ENCODE data around the gene PTGIS. TPM values are rescaled to one million over a fixed set of nuclear protein-coding genes. Genes with fewer than 3 reads are reported as not detected.

The PTGIS gene
- total RNA-seq, 2 donors from 2014 or later, result 0.08 TPM; not detected in 1

DNA sequence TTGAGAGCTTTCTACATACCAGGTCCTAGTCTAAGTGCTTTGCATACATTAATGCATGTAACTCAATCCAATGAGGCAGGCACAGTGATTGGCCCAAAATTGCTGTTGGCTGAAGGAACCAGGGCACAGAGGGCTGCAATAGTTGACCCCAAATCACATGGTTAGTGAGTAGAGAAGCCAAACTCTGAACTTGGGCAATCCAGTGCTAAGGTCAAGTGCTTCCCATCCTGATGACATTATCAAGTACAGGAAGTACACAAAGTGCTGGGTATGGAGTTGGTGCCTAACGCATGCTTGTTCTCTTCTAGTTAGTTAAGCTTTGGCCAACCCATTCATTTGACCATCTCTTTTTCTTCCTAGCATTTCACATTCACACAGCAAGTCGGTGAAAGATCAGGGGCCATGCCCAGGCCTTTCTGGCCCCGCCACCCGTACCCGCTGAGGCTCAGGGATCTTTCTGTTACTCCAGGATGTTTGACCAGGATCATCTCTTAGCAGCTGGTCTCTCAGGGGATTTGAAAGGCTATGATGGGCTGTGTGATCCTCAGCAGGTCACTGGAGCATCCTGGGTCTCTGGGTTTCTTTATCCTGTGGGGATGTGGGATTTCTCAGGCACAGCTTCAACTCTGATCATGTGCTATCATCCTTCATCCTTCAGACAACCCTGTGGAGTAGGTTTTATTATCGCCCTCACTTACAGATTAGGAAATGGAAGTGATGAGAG is 92.5 kb downstream of the PTGIS start:
- H3K36me3 Mint-ChIP-seq, result no peaks in the 10 kb centered on the region
- no peak for DNase-seq (ENCODE audit: low spot score)
- no peak for ATAC-seq
- no peak overlapping the region for H3K4me3 Mint-ChIP-seq
- peaks cover 38 to 55% of the 10 kb centered on the region in 2 donors for H3K27me3 Mint-ChIP-seq
- no peaks in the 10 kb centered on the region for H3K4me1 Mint-ChIP-seq (ENCODE audit: low read depth in 2 of 2)
- no peak overlapping the region for H3K27ac Mint-ChIP-seq
- no peaks in the 10 kb centered on the region for H3K9me3 Mint-ChIP-seq

DNA sequence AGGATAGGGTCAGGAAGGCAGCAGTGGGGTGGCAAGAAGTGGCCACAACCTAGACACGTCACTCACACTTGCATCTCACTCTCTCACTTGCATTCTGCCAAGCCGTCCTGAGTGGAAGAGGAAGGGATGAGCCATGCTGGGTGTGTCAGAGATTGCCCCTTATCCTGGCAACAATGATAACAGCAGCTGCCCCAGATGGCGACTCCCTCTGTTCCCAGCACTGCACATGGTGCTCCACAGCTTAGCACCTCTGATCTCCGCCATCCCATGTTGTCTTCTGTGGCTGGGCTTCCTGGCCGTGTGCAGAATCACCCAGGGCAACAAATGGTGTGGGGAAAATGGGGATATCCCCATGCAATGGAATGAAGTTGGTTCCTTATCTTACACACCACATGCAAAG is 96.5 kb downstream of the PTGIS start:
- no peaks in the 10 kb centered on the region for H3K9me3 Mint-ChIP-seq
- H3K4me3 Mint-ChIP-seq, result no peak overlapping the region
- H3K4me1 Mint-ChIP-seq (ENCODE audit: low read depth in 2 of 2), result no peaks in the 10 kb centered on the region
- no peak for DNase-seq (ENCODE audit: low spot score)
- peak in 1 of 2 donors; percentile 4 for ATAC-seq
- no peaks in the 10 kb centered on the region for H3K36me3 Mint-ChIP-seq
- H3K27me3 Mint-ChIP-seq, result peaks cover 45 to 51% of the 10 kb centered on the region in 2 donors
- H3K27ac Mint-ChIP-seq, result no peak overlapping the region

- H3K27ac Mint-ChIP-seq, result no peak overlapping the region
- H3K9me3 Mint-ChIP-seq, result no peaks in the 10 kb centered on the region
- no peaks in the 10 kb centered on the region for H3K36me3 Mint-ChIP-seq
- H3K4me3 Mint-ChIP-seq, result no peak overlapping the region
- H3K4me1 Mint-ChIP-seq (ENCODE audit: low read depth in 2 of 2), result no peaks in the 10 kb centered on the region
- no peak for DNase-seq (ENCODE audit: low spot score)
- peaks cover 47 to 51% of the 10 kb centered on the region in 2 donors for H3K27me3 Mint-ChIP-seq
- ATAC-seq, result no peak
These were observed 97.0 kb downstream of the PTGIS start for GRCh38 chr20:49470922-49471321.

- Mint-ChIP-seq H3K27me3 (peaks cover 35 to 41% of the 10 kb centered on the region in 2 donors), H3K36me3 (no peaks in the 10 kb centered on the region), H3K9me3 (no peaks in the 10 kb centered on the region), H3K4me3 (no peak overlapping the region), H3K4me1 (ENCODE audit: low read depth in 2 of 2) (no peaks in the 10 kb centered on the region), H3K27ac (no peak overlapping the region)
- DNase-seq (ENCODE audit: low spot score), result no peak
- no peak for ATAC-seq
These were observed 98.9 kb downstream of the PTGIS start for GRCh38 chr20:49469060-49469459.

DNA sequence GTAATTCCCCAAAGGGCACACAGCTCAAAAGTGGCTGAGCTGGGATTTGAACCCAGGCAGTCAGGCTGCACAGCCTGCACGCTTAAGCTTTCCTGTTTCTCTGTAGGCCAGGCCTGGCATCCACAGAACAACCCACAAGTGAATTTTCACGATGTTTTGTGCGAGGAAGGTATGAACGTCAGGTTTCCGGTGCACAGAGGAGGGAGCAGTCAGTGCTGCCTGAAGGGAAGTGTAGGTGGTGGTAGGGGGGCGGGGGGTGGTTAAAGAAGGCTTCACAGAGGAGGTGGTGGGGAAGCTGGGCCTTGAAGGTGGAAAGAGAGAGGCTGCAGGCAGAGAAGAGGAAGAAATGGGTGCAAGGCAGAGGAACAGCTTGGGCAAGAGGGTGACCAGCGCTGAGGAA is 99.5 kb downstream of the PTGIS start:
- H3K4me3 Mint-ChIP-seq, result no peak overlapping the region
- ATAC-seq (no peak), DNase-seq (ENCODE audit: low spot score) (no peak)
- H3K27ac Mint-ChIP-seq, result no peak overlapping the region
- peaks cover 35 to 40% of the 10 kb centered on the region in 2 donors for H3K27me3 Mint-ChIP-seq
- H3K9me3 Mint-ChIP-seq, result no peaks in the 10 kb centered on the region
- H3K4me1 Mint-ChIP-seq (ENCODE audit: low read depth in 2 of 2), result no peaks in the 10 kb centered on the region
- no peaks in the 10 kb centered on the region for H3K36me3 Mint-ChIP-seq

GRCh38 chr20:49466114-49466912 is 101.6 kb downstream of the PTGIS start:
- Mint-ChIP-seq H3K36me3 (no peaks in the 10 kb centered on the region), H3K27me3 (peaks cover 35 to 37% of the 10 kb centered on the region in 2 donors), H3K4me3 (no peak overlapping the region), H3K27ac (no peak overlapping the region), H3K9me3 (no peaks in the 10 kb centered on the region), H3K4me1 (ENCODE audit: low read depth in 2 of 2) (no peaks in the 10 kb centered on the region)
- ATAC-seq (no peak), DNase-seq (ENCODE audit: low spot score) (no peak)

DNA sequence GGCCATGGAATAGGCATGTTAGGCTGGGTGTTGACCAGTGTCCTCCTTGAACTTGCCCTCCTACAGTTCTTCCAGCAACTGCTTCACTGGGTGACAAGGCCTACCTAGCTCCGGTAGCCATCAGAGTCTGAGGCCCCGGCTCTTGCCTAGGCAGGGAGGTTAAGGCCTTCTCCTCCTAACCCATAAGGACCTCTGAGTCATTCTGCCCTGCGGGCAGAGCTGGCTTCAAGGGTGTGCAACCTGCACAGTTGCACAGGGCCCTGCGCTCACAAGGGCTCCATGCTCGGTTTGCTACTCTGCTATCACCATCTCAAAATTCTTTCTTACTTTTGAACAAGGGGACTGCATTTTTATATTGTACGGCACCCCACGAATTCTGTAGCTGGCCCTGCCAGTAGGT is 103.4 kb downstream of the PTGIS start:
- no peak for DNase-seq (ENCODE audit: low spot score)

GRCh38 chr20:49462626-49463025 is 105.3 kb downstream of the PTGIS start:
- Mint-ChIP-seq H3K27me3 (peaks cover 28 to 41% of the 10 kb centered on the region in 2 donors), H3K27ac (no peak overlapping the region)
- ATAC-seq, result no peak

More for the DNA sequence above, 103.4 kb downstream of the PTGIS start:
- H3K4me3 Mint-ChIP-seq, result no peak overlapping the region
- no peak overlapping the region for H3K27ac Mint-ChIP-seq
- no peaks in the 10 kb centered on the region for H3K9me3 Mint-ChIP-seq
- H3K27me3 Mint-ChIP-seq, result peaks cover 22 to 33% of the 10 kb centered on the region in 2 donors
- H3K36me3 Mint-ChIP-seq, result no peaks in the 10 kb centered on the region
- no peaks in the 10 kb centered on the region for H3K4me1 Mint-ChIP-seq (ENCODE audit: low read depth in 2 of 2)
- peak in 1 of 2 donors; percentile 20 for ATAC-seq

GRCh38 chr20:49461894-49462620 is 105.9 kb downstream of the PTGIS start:
- H3K27ac Mint-ChIP-seq, result no peak overlapping the region
- ATAC-seq (no peak), DNase-seq (ENCODE audit: low spot score) (no peak)
- no peak overlapping the region for H3K4me3 Mint-ChIP-seq
- no peaks in the 10 kb centered on the region for H3K36me3 Mint-ChIP-seq
- peaks cover 25 to 41% of the 10 kb centered on the region in 2 donors for H3K27me3 Mint-ChIP-seq
- no peaks in the 10 kb centered on the region for H3K4me1 Mint-ChIP-seq (ENCODE audit: low read depth in 2 of 2)
- H3K9me3 Mint-ChIP-seq, result no peaks in the 10 kb centered on the region

More at GRCh38 chr20:49462626-49463025, 105.3 kb downstream of the PTGIS start:
- Mint-ChIP-seq H3K4me3 (no peak overlapping the region), H3K4me1 (ENCODE audit: low read depth in 2 of 2) (no peaks in the 10 kb centered on the region), H3K9me3 (no peaks in the 10 kb centered on the region), H3K36me3 (no peaks in the 10 kb centered on the region)
- no peak for DNase-seq (ENCODE audit: low spot score)

- H3K9me3 Mint-ChIP-seq, result no peaks in the 10 kb centered on the region
- no peaks in the 10 kb centered on the region for H3K4me1 Mint-ChIP-seq (ENCODE audit: low read depth in 2 of 2)
- H3K27ac Mint-ChIP-seq, result no peak overlapping the region
- no peaks in the 10 kb centered on the region for H3K36me3 Mint-ChIP-seq
- no peak overlapping the region for H3K4me3 Mint-ChIP-seq
- DNase-seq (ENCODE audit: low spot score), result peak; percentile 42
- no peak for ATAC-seq
- H3K27me3 Mint-ChIP-seq, result peaks cover 23 to 47% of the 10 kb centered on the region in 2 donors
These were observed 107.0 kb downstream of the PTGIS start for GRCh38 chr20:49460916-49461315.

DNA sequence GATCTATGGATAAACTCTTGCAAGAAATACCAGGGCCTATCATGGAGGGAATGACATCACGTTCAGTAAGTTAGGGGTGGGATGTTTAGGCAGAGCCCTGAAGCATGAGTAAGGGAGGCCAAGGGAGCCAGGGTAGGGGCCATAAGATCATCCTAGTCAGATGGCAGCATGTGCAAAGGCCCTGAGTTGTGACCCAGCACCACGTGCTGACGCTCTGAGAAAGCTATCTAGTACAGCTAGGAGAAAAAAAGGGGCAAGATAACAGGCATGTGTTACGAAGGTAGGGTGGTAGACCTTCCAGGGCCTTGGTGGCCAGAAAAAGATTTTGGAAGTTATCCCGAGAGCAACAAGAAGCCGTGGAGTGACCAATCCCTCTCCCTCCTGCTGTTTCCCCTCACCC is 107.8 kb downstream of the PTGIS start:
- no peaks in the 10 kb centered on the region for H3K36me3 Mint-ChIP-seq
- no peaks in the 10 kb centered on the region for H3K9me3 Mint-ChIP-seq
- no peak overlapping the region for H3K4me3 Mint-ChIP-seq
- H3K27me3 Mint-ChIP-seq, result peaks cover 25 to 52% of the 10 kb centered on the region in 2 donors
- no peak for ATAC-seq
- no peak overlapping the region for H3K27ac Mint-ChIP-seq
- H3K4me1 Mint-ChIP-seq (ENCODE audit: low read depth in 2 of 2), result no peaks in the 10 kb centered on the region
- peak; percentile 16 for DNase-seq (ENCODE audit: low spot score)

- DNase-seq (ENCODE audit: low spot score) (no peak), ATAC-seq (no peak)
- no peaks in the 10 kb centered on the region for H3K9me3 Mint-ChIP-seq
- H3K36me3 Mint-ChIP-seq, result no peaks in the 10 kb centered on the region
- H3K27ac Mint-ChIP-seq, result no peak overlapping the region
- H3K27me3 Mint-ChIP-seq, result peaks cover 27 to 57% of the 10 kb centered on the region in 2 donors
- H3K4me1 Mint-ChIP-seq (ENCODE audit: low read depth in 2 of 2), result no peaks in the 10 kb centered on the region
- H3K4me3 Mint-ChIP-seq, result no peak overlapping the region
These were observed 108.3 kb downstream of the PTGIS start for GRCh38 chr20:49459684-49460083.

DNA sequence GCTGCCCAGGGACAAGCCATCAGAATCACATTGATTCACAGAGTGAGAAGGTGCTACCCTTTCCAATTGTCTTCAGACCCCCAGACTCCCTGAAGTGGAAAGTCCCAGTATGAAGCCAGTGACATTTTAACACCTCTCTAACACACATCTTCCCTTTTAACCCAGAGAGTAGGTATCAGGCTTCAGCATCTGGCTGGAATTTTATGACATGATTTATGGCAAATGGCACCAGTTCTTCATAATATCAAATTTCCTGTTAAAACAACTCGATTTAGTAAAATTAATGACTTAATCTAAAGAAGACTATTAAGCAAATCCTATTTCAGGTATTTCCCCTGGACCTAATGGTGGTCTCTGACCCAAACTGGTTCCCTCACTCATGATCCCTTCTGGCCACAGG is 110.5 kb downstream of the PTGIS start:
- ATAC-seq, result no peak
- no peak overlapping the region for H3K4me3 Mint-ChIP-seq
- H3K27ac Mint-ChIP-seq, result no peak overlapping the region
- H3K4me1 Mint-ChIP-seq (ENCODE audit: low read depth in 2 of 2), result no peaks in the 10 kb centered on the region
- no peak for DNase-seq (ENCODE audit: low spot score)
- peaks cover 27 to 57% of the 10 kb centered on the region in 2 donors for H3K27me3 Mint-ChIP-seq
- H3K9me3 Mint-ChIP-seq, result no peaks in the 10 kb centered on the region
- no peaks in the 10 kb centered on the region for H3K36me3 Mint-ChIP-seq

DNA sequence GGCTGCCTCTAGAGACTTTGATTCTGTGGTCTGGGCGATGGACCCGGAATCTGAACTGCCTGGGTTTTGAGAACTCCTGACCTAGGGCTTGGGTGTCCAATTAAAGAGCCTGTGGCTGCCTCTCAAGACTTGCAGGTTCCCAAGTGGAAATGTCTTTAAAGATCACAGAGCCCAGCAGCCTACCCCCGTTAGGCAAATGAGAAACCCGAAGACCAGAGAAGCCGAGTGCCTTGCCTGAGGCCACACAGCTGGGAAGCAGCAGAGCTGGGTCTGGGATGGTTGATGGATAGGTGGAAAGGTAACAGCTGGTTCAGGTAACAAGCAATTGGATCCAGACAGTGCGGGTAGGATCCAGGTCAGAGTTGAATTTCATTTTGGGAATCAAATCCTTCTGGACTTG is 111.3 kb downstream of the PTGIS start:
- Mint-ChIP-seq H3K4me1 (ENCODE audit: low read depth in 2 of 2) (no peaks in the 10 kb centered on the region), H3K27ac (no peak overlapping the region), H3K36me3 (no peaks in the 10 kb centered on the region), H3K4me3 (no peak overlapping the region), H3K27me3 (peaks cover 27 to 49% of the 10 kb centered on the region in 2 donors), H3K9me3 (no peaks in the 10 kb centered on the region)
- DNase-seq (ENCODE audit: low spot score), result no peak
- no peak for ATAC-seq
